PFSK-1 (cell line): ENCODE measurements around the gene A4GNT.

Experiments used
- FOXP2 ChIP-seq: optimal IDR thresholded peaks from 2 replicates; pipeline ENCODE3; 2011; ENCODE audit warnings: borderline replicate concordance, control low read depth, inconsistent platforms; ENCODE audit not compliant: insufficient read depth; ENCODE audit errors: extremely low read length, extremely low read depth
- POLR2AphosphoS5 ChIP-seq: IDR thresholded peaks from 2 replicates; pipeline ENCODE4 v1.6.1; 2012; ENCODE audit warnings: low read depth, mild to moderate bottlenecking, control low read depth, low read length, moderate library complexity
- SIN3A ChIP-seq: IDR thresholded peaks from 2 replicates; pipeline ENCODE4 v1.6.1; 2012; ENCODE audit warnings: mild to moderate bottlenecking, low read length, moderate library complexity, borderline replicate concordance; ENCODE audit not compliant: insufficient read depth
- TAF1 ChIP-seq: IDR thresholded peaks from 2 replicates; pipeline ENCODE4 v1.6.1; 2012; ENCODE audit warnings: low read length, control low read depth, borderline replicate concordance; ENCODE audit not compliant: insufficient read depth
- TF ChIP-seq, protein P1 (sequence below), 2 experiments: IDR thresholded peaks; 2 replicates each; pipeline versions ENCODE4 v1.6.1 to v1.8.0; 2011 to 2012; ENCODE audit warnings: low read depth in 2 of 2, low read length in 2 of 2, control low read depth in 1 of 2, inconsistent platforms in 1 of 2, mild to moderate bottlenecking in 1 of 2, moderate library complexity in 1 of 2; ENCODE audit not compliant: insufficient read depth in 1 of 2

The A4GNT gene

DNA sequence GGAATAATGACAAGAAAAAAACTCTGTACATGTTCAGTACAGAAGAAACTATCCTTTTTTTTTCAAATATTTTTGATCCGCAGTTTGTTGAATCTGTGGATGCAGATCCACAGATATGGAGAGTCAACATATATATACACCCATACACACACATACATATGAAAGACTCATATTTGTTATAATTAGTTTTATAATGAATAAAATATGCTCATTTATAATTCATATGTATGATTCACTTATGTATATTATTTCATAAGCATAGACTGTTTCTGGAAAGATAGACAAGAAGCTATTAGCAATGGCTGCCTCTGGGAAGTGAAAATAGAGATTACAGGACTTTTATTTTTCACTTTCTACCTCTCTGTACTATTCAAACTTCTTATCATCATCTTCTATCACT, 26.6 kb downstream of the A4GNT start:
- TF ChIP-seq POLR2AphosphoS5 (no peak), TAF1 (no peak), FOXP2 (no peak), SIN3A (no peak)
- TF ChIP-seq, protein P1, sequence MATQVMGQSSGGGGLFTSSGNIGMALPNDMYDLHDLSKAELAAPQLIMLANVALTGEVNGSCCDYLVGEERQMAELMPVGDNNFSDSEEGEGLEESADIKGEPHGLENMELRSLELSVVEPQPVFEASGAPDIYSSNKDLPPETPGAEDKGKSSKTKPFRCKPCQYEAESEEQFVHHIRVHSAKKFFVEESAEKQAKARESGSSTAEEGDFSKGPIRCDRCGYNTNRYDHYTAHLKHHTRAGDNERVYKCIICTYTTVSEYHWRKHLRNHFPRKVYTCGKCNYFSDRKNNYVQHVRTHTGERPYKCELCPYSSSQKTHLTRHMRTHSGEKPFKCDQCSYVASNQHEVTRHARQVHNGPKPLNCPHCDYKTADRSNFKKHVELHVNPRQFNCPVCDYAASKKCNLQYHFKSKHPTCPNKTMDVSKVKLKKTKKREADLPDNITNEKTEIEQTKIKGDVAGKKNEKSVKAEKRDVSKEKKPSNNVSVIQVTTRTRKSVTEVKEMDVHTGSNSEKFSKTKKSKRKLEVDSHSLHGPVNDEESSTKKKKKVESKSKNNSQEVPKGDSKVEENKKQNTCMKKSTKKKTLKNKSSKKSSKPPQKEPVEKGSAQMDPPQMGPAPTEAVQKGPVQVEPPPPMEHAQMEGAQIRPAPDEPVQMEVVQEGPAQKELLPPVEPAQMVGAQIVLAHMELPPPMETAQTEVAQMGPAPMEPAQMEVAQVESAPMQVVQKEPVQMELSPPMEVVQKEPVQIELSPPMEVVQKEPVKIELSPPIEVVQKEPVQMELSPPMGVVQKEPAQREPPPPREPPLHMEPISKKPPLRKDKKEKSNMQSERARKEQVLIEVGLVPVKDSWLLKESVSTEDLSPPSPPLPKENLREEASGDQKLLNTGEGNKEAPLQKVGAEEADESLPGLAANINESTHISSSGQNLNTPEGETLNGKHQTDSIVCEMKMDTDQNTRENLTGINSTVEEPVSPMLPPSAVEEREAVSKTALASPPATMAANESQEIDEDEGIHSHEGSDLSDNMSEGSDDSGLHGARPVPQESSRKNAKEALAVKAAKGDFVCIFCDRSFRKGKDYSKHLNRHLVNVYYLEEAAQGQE (IDR thresholded peaks at IDR 0.05; ENCODE audit: insufficient read depth in 1 of 2, low read depth in 2 of 2, low read length in 2 of 2), result no peak

DNA sequence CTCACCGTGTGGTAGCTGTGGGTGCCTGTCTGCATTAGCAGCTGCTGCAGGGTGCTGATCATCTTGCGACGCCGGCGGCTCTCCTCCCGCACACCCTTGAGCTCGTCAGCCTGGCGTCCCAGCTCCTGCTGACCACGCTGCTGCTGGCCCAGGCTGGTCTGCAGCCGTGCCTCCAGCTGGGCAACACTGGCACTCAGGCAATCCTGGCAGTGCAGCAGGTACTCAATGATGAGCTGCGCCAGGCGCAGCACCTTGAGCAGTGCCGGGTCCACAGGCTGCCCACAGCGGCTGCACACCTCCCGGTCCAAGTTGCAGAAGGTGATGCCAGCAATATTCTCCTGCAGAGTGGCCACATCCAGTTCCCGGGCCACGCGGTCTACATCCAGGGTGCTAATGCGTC, 28.7 kb downstream of the A4GNT start:
- TF ChIP-seq, protein P1 (IDR thresholded peaks at IDR 0.05; ENCODE audit: insufficient read depth in 1 of 2, low read depth in 2 of 2, low read length in 2 of 2), result no peak
- no peak for TF ChIP-seq FOXP2
- no peak for TF ChIP-seq POLR2AphosphoS5
- TF ChIP-seq SIN3A, result no peak
- no peak for TF ChIP-seq TAF1

DNA sequence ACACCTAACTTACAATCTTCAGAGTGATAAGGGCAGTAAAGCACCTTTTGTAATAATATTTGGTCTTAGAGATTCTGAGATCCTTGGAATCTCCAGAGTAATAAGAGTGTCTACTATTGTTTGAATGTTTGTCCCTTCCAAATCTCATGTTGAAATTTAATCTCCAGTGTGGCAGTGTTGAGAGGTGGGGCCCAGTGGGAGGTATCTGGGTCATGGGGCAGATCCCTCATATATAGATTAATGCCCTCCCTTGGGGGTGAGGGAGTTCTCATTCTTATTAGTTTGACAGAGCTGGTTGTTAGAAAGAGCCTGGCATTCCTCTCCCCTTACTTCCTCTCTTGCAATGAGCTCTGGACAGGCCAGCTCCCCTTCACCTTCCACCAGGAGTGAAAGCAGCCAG, 32.8 kb downstream of the A4GNT start:
- TF ChIP-seq TAF1, result no peak
- no peak for TF ChIP-seq POLR2AphosphoS5
- TF ChIP-seq, protein P1 (IDR thresholded peaks at IDR 0.05; ENCODE audit: insufficient read depth in 1 of 2, low read depth in 2 of 2, low read length in 2 of 2), result no peak
- TF ChIP-seq SIN3A, result no peak
- TF ChIP-seq FOXP2, result no peak

DNA sequence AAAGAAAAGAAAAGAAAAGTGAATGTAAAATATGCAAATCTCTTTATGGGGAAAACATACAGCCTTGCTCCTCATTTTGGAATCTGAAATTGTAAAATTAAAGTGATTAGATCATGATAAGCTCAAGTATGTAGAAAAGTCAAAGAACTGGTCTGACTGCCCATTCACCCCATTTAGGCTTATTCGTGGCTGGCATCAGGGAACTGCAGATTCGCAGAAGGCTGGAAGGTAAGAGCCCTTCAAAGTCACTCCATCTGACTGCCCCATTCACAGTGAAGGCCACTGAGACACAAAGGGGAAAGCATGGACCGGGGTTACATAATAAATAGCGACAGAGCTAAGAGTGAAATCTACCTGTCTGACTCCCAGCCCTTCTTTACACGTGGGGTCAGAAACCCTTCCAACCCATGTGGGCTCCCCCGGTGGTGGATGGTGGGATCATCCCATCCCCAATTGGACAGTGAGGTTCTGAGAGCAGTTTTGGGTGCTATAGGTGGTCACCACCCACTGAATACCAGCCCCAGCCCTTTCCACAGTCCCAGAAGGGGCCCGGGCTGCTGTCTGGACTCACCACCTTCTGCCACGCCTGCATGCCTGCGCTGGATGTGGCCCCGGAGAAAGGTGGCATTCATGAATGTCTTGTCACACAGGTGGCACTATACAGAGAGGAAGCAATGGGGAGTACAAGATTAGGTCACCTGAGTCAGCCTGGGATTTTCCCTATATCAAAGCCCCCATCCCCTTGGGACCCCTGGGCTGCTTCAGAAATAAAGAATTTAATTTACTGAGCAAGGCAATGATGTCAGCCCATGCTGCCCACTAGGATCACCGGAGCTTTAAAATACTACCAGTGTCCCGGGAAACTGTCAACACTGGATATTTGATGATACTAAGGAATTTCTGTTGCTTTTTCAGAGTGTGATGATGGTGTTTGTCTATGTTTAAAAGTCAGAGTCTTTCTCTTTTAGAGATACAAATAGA, 34.7 kb downstream of the A4GNT start:
- TF ChIP-seq TAF1 (no peak), POLR2AphosphoS5 (no peak), SIN3A (no peak), FOXP2 (no peak)
- TF ChIP-seq, protein P1 (IDR thresholded peaks at IDR 0.05; ENCODE audit: insufficient read depth in 1 of 2, low read depth in 2 of 2, low read length in 2 of 2), result no peak
